SK-N-SH (cell line): Measurements from ENCODE around the gene ZKSCAN1.

Experiments used
- EZH2phosphoT487 ChIP-seq: fragments of 200-600 bp; sonication (generic); IDR thresholded peaks from 2 replicates; pipeline ENCODE4 v1.6.1; 2017; ENCODE audit warnings: low read depth, mixed run types, mild to moderate bottlenecking, antibody characterized with exemption, moderate library complexity, borderline replicate concordance
- GABPA ChIP-seq: IDR thresholded peaks from 2 replicates; pipeline ENCODE4 v1.4.0; 2012; ENCODE audit warnings: low read depth, mild to moderate bottlenecking
- MAX ChIP-seq: IDR thresholded peaks from 2 replicates; pipeline ENCODE4 v1.4.0; 2012; ENCODE audit warnings: low read depth
- MXI1 ChIP-seq: IDR thresholded peaks from 2 replicates; pipeline ENCODE4 v1.6.1; 2012; ENCODE audit warnings: mild to moderate bottlenecking, low read depth, low read length, improper control_type of control experiment
- PBX3 ChIP-seq: IDR thresholded peaks from 2 replicates; pipeline ENCODE4; 2012
- POLR2AphosphoS5 ChIP-seq: IDR thresholded peaks from 2 replicates; pipeline ENCODE4 v1.6.1; 2012; ENCODE audit warnings: low read depth, low read length
- RFX5 ChIP-seq: IDR thresholded peaks from 2 replicates; pipeline ENCODE4 v1.6.1; 2012; ENCODE audit warnings: mild to moderate bottlenecking, improper control_type of control experiment, low read length
- SIN3A ChIP-seq: IDR thresholded peaks from 2 replicates; pipeline ENCODE4 v1.6.1; 2012; ENCODE audit warnings: low read depth, mild to moderate bottlenecking, low read length, moderate library complexity, borderline replicate concordance
- TCF12 ChIP-seq: IDR thresholded peaks from 2 replicates; pipeline ENCODE4 v1.4.0; 2012
- USF2 ChIP-seq: fragments of 150-350 bp; IDR thresholded peaks from 2 replicates; pipeline ENCODE4 v1.6.1; 2017; ENCODE audit warnings: antibody characterized with exemption, low read length, low read depth, borderline replicate concordance
- YY1 ChIP-seq: IDR thresholded peaks from 2 replicates; pipeline ENCODE4 v1.4.0; 2012; ENCODE audit warnings: low read depth, mild to moderate bottlenecking
- TF ChIP-seq, protein P1 (sequence below): fragments of 200-600 bp; sonication (generic); IDR thresholded peaks from 2 replicates; pipeline ENCODE4 v1.6.1; 2017; ENCODE audit warnings: antibody characterized with exemption, mild to moderate bottlenecking, moderate library complexity

- TF ChIP-seq, protein P1, sequence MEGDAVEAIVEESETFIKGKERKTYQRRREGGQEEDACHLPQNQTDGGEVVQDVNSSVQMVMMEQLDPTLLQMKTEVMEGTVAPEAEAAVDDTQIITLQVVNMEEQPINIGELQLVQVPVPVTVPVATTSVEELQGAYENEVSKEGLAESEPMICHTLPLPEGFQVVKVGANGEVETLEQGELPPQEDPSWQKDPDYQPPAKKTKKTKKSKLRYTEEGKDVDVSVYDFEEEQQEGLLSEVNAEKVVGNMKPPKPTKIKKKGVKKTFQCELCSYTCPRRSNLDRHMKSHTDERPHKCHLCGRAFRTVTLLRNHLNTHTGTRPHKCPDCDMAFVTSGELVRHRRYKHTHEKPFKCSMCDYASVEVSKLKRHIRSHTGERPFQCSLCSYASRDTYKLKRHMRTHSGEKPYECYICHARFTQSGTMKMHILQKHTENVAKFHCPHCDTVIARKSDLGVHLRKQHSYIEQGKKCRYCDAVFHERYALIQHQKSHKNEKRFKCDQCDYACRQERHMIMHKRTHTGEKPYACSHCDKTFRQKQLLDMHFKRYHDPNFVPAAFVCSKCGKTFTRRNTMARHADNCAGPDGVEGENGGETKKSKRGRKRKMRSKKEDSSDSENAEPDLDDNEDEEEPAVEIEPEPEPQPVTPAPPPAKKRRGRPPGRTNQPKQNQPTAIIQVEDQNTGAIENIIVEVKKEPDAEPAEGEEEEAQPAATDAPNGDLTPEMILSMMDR, result no peak
- TF ChIP-seq MAX, result peak; percentile 99
- TF ChIP-seq TCF12, result no peak
- no peak for TF ChIP-seq USF2
- peak; percentile 47; the same call in 1 of the 2 replicates for TF ChIP-seq GABPA
- 0 out of 2 replicates have a peak, but pooled peaks have one; percentile 58 for TF ChIP-seq SIN3A
- peak; percentile 92 for TF ChIP-seq MXI1
- TF ChIP-seq EZH2phosphoT487, result no peak
- peak; percentile 85 for TF ChIP-seq POLR2AphosphoS5
- peak; percentile 19; the same call in 1 of the 2 replicates for TF ChIP-seq PBX3
- no peak for TF ChIP-seq RFX5
- peak; percentile 99 for TF ChIP-seq YY1
Observed at GRCh38 chr7:100088621-100089457, 73.4 kb downstream of the ZKSCAN1 start, which contains the start of gene COPS6.
